GM18508 (cell line): ENCODE data around the gene SUMO1.

Source experiments
- ATAC-seq: cut with Tn5 transposase; IDR thresholded peaks from one replicate; pipeline ENCODE4 v1.9.1; 2021; ENCODE audit warnings: moderate number of reproducible peaks; ENCODE audit not compliant: insufficient read depth, unreplicated experiment

The SUMO1 gene

GRCh38 chr2:202201220-202202160 lies 36.9 kb downstream of the SUMO1 start:
- no peak for ATAC-seq

- no peak for ATAC-seq
Measured at GRCh38 chr2:202196727-202197126, 41.7 kb downstream of the SUMO1 start.

GRCh38 chr2:202194418-202194817 lies 44.0 kb downstream of the SUMO1 start:
- ATAC-seq, result no peak

DNA sequence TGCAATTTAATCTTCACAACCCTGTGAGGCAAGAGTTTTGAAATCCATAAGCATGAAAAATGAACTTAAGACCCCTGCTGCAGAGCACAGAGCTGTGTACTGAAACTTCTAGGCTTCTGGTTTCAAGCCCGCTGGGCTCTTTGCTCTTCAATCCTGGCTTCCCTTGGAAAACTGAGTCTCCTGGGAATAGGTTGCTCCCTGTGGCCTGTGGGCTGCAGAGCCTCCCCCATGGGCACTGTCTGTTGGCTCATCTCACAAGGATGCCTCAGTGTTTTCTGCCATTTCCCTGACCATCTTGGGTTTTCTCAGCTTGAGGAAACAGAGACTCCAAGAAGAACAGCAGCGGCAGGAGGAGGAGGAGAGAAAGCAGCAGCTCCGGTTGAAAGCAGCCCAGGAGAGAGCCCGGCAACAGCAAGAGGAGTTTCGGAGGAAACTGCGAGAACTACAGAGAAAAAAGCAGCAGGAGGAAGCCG lies 44.5 kb downstream of the SUMO1 start:
- no peak for ATAC-seq

DNA sequence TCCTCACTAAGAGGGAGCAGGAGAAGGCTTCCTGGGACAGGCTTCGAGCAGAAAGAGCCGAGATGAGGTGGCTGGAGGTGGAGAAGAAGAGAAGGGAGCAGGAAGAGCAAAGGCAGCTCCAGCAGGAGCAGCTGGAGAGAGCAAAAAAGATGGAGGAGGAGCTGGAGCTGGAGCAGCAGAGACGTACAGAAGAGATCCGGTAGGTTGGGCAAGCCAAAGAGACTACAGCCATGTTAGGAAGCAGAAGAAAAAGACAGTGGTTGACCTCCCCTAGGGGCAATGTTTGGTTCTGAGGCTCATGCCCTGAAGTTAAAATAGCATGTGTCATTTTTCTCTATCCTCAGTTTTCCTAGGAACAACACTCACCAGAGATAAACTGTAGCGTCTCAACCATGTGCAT lies 45.1 kb downstream of the SUMO1 start:
- no peak for ATAC-seq

- ATAC-seq, result no peak
Measured at GRCh38 chr2:202187570-202187969, 50.8 kb downstream of the SUMO1 start.

DNA sequence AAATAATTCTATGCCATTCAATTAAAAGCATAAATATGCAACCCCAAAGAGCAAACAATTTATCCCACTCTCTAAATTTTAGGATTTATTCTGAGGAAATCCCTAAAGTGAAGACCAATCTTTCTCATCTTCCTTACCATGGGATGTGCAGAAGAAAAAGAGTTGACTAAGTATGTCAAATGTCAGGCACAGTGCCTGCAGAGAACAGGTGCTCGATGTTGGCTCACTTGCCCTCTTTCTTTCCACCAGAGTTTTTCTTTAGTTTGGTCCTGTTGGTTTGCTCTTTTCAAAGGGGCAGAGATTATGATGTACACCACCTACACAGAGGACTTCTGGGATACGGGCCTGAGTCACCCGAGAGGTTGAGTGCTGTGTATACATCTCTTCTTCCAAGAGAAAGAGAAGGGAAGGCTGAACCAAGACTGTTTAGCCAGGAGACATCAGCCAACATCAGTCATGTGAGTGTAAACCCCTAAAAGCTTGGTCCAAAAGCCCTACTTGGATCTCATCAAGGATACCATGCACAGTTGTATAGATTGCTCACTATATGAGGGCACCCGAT lies 51.7 kb downstream of the SUMO1 start:
- ATAC-seq, result no peak

- no peak for ATAC-seq
Measured at GRCh38 chr2:202185156-202185555, 53.2 kb downstream of the SUMO1 start.

- ATAC-seq, result no peak
Measured at GRCh38 chr2:202184557-202184956, 53.8 kb downstream of the SUMO1 start.

- ATAC-seq, result no peak
Measured at GRCh38 chr2:202178346-202178958, 59.9 kb downstream of the SUMO1 start.

- ATAC-seq, result no peak
Measured at GRCh38 chr2:202172439-202173211, 65.8 kb downstream of the SUMO1 start.

DNA sequence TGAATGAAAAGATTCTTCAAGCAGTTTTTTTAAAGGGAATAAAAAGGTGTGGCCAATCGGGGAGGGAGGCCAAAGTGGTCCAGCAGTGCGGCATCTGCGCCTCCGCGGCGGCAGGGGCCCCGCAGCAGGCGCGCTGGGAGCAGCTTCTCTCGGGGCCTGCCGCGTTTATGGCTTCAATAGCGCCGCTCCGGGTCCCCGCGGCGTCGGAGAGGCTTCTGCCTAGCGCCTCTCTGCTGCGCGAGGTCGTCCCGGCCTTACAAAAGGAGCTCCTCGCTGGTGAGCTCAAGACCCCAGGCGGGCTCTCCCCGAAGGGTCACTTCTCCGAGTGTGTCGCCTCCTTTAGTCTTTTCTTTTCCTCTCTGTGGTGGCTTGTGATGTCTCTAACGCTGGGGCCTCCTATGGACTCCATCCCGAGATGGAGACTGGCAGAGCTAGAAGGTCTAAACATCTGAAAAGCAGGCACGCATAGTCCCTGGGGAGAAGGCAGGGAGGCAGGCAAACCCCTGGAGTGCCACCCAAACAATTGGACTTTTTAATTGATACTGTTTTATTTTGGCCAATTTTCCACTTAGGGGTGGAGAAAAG lies 67.1 kb downstream of the SUMO1 start:
- no peak for ATAC-seq

DNA sequence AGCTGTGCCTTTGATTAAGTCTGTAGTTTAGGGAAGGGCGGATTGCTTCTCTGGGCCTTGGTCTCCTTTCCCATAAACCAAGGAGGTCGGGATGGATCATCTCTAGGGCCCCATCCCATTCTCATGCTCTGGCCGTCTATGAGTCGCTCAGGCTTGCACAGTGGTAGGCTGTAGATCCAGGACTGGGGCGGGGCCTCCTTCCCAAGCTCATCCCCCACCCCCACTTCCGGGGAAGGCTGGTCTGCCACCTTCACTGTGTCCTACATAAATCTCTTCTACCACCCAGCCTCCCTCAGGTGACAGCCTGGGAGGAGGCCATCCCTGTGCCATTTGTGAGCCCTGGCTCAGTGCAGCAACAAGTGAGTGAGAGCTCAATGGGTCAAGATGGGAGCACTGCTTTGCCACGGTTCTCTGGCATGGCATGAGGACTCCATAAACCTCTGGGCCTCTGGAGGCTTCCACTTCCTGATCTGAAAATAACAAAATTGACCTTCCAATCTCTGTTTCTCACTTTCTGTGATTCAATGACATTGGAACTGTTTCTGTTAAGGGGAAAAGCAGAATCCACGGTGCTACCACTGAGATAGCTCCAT lies 68.5 kb downstream of the SUMO1 start:
- ATAC-seq, result no peak

- ATAC-seq, result no peak
Measured at GRCh38 chr2:202169131-202169530, 69.3 kb downstream of the SUMO1 start.

- no peak for ATAC-seq
Measured at GRCh38 chr2:202165945-202166344, 72.5 kb downstream of the SUMO1 start.

- ATAC-seq, result no peak
Measured at GRCh38 chr2:202165208-202165607, 73.2 kb downstream of the SUMO1 start.

GRCh38 chr2:202164411-202164810 lies 74.0 kb downstream of the SUMO1 start:
- no peak for ATAC-seq

DNA sequence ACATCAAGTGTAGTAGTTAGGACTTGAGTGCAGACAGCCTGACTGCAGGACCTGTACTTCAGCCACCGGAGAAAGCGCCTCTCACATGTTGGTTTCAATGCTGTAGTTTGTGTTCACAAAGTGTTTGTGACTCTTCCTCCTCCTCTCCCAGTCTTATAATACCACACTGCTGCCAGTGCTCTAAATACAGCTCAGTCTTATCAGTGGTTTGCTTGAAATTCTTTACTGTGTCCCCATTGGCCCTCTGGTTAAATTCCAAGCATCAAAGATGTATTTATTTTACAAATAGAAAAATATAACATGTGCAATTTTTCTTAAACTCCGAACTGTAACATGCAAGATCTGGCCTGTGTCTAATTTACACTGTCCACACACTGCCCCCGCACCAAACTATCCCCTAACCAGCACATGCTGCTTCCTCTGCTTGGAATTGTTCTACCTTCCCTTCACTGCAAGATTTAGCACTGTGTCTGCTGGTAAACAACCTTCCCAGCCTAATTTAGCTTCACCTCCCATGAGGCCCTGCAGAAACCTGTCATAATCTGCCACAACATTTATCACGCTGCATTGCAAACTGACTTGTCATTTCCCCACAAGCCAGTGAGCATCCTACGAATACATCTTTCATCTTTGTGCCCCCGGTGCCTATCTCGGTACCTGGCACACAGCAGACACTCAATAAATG lies 77.1 kb downstream of the SUMO1 start:
- no peak for ATAC-seq

GRCh38 chr2:202158796-202159195 lies 79.6 kb downstream of the SUMO1 start:
- ATAC-seq, result no peak
